Endodermal cell (in vitro differentiated cells): ENCODE results near the gene MB21D2. TPM values are rescaled to one million over a fixed set of nuclear protein-coding genes. Genes with fewer than 3 reads are reported as not detected.

ENCODE experiments used
- DNase-seq: peaks from one replicate; pipeline ENCODE4 v3.0.0-alpha.2; 2017
- H3K27ac ChIP-seq: 2 replicates; pipeline ENCODE4 v1.5.1; 2013; ENCODE audit warnings: mild to moderate bottlenecking, low read depth, low read length, moderate library complexity
- H3K27me3 ChIP-seq: 2 replicates; pipeline ENCODE4 v1.6.1; 2013; ENCODE audit warnings: mild to moderate bottlenecking, low read length, moderate library complexity; ENCODE audit not compliant: insufficient read depth, control insufficient read depth, poor library complexity, severe bottlenecking
- H3K36me3 ChIP-seq: 2 replicates; pipeline ENCODE4 v1.7.0; 2013; ENCODE audit warnings: mild to moderate bottlenecking, low read length, moderate library complexity; ENCODE audit not compliant: control insufficient read depth, insufficient read depth
- H3K4me1 ChIP-seq: one replicate; pipeline ENCODE4 v1.7.0; 2013; ENCODE audit warnings: low read length; ENCODE audit not compliant: control insufficient read depth, insufficient read depth
- H3K4me3 ChIP-seq: 2 replicates; pipeline ENCODE4 v1.5.1; 2013; ENCODE audit warnings: mild to moderate bottlenecking, low read length, moderate library complexity
- H3K9ac ChIP-seq: 2 replicates; pipeline ENCODE4 v1.6.1; 2013; ENCODE audit warnings: mild to moderate bottlenecking, low read length, moderate library complexity; ENCODE audit not compliant: poor library complexity, severe bottlenecking; ENCODE audit errors: extremely low read depth
- H3K9me3 ChIP-seq: 2 replicates; pipeline ENCODE4 v1.6.1; 2013; ENCODE audit warnings: mild to moderate bottlenecking, low read length, moderate library complexity; ENCODE audit not compliant: control insufficient read depth
- H3K27ac Mint-ChIP-seq: 2 replicates; pipeline ENCODE4 v1.8.0; 2020; ENCODE audit warnings: mixed read lengths
- H3K27me3 Mint-ChIP-seq: 2 replicates; pipeline ENCODE4 v1.8.0; 2021; ENCODE audit warnings: mild to moderate bottlenecking, mixed read lengths; ENCODE audit not compliant: insufficient read depth
- H3K36me3 Mint-ChIP-seq: 2 replicates; pipeline ENCODE4 v1.8.0; 2020; ENCODE audit warnings: low read depth, mixed read lengths
- H3K4me1 Mint-ChIP-seq: 2 replicates; pipeline ENCODE4 v1.8.0; 2020; ENCODE audit warnings: mixed read lengths
- H3K4me3 Mint-ChIP-seq: 2 replicates; pipeline ENCODE4 v1.8.0; 2020; ENCODE audit warnings: mild to moderate bottlenecking, moderate library complexity, mixed read lengths
- H3K9me3 Mint-ChIP-seq: 2 replicates; pipeline ENCODE4 v1.8.0; 2020; ENCODE audit warnings: mild to moderate bottlenecking, mixed read lengths
- CTCF ChIP-seq: fragments of 200-600 bp; sonication (generic); conservative IDR thresholded peaks from 2 replicates; pipeline ENCODE4 v1.5.0; 2021; ENCODE audit warnings: antibody characterized with exemption, mild to moderate bottlenecking
- WGBS, 2 experiments: methylation state at CpG; one replicate each; pipeline versions ENCODE4 v1.1.5 to v1.1.7; 2013; ENCODE audit warnings: missing lambda C conversion rate in 2 of 2, mixed read lengths in 1 of 2; ENCODE audit not compliant: insufficient coverage in 1 of 2, insufficient read length in 1 of 2; 5-methylcytosine and 5-hydroxymethylcytosine counted together
- total RNA-seq, 2 donors: library from RNA; stranded (reverse); fragmentation: NEBNext Ultra II Directional in 1 of 2; extraction: Animal tissue kit (Norgen Biotek cat#: 25700) in 1 of 2; gene quantifications; 2 replicates in 1 of 2; 3 replicates in 1 of 2; pipeline ENCODE4 v1.2.1, GENCODE V29; 2021

MB21D2 gene
- total RNA-seq, 2 donors from 2014 or later, result 5.7 to 6.9 TPM

DNA sequence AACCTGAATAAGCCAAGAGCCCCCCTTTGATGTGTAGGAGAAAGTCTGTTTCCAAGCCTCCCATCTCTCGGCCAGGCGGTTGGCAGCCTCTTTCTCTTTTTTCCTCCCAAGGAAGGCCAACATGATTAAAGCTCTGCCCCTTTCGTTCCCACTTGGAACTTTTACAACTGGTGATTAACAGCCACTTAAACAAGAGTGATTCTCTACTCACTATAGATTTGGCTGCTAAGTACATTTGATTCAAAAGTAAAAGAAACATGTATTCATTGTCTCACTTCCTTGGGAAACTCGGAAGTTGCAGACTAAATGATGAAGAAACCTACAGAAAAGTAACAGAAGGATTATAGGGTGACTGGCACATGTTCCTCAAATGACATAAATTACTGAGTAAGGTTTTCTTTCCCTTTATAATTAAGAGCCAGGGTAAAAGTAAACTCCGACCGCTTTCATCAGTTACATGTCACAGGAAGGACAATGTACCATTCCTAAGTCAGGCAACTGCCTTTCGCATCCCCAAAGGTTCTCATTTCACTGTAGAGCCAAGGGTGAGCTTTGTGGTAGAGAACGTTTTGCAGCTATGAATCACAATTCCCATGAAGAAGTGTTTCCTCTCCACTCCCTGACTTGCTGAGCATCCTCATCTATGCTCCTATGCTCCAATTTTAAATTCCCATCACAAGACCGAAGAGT is 72.7 kb downstream of the MB21D2 start:
- H3K9ac ChIP-seq, result no peak overlapping the region
- no peaks in the 10 kb centered on the region for H3K27me3 ChIP-seq
- H3K9me3 Mint-ChIP-seq, result no peaks in the 10 kb centered on the region
- no peaks in the 10 kb centered on the region for H3K4me1 ChIP-seq
- H3K27me3 Mint-ChIP-seq, result no peaks in the 10 kb centered on the region
- no peak overlapping the region for H3K27ac ChIP-seq
- peaks cover 16% of the 10 kb centered on the region for H3K4me1 Mint-ChIP-seq
- 91 to 93% methylated on average over 4 to 9 of the region's 9 CpGs for WGBS, 2 experiments
- no peak for TF ChIP-seq CTCF
- H3K36me3 Mint-ChIP-seq, result no peaks in the 10 kb centered on the region
- H3K9me3 ChIP-seq, result no peaks in the 10 kb centered on the region
- no peak overlapping the region for H3K27ac Mint-ChIP-seq
- H3K4me3 ChIP-seq, result no peak overlapping the region
- no peak for DNase-seq
- no peaks in the 10 kb centered on the region for H3K36me3 ChIP-seq
- H3K4me3 Mint-ChIP-seq, result no peak overlapping the region

- DNase-seq, result no peak
- no peaks in the 10 kb centered on the region for H3K9me3 ChIP-seq
- no peaks in the 10 kb centered on the region for H3K36me3 ChIP-seq
- no peak for TF ChIP-seq CTCF
- H3K27ac ChIP-seq, result no peak overlapping the region
- Mint-ChIP-seq H3K36me3 (no peaks in the 10 kb centered on the region), H3K27me3 (no peaks in the 10 kb centered on the region), H3K4me1 (peaks cover 16% of the 10 kb centered on the region), H3K4me3 (no peak overlapping the region), H3K9me3 (no peaks in the 10 kb centered on the region), H3K27ac (no peak overlapping the region)
- WGBS, 2 experiments, result 90% methylated on average over 2 of the region's 2 CpGs
- no peaks in the 10 kb centered on the region for H3K27me3 ChIP-seq
- no peak overlapping the region for H3K4me3 ChIP-seq
- no peaks in the 10 kb centered on the region for H3K4me1 ChIP-seq
- no peak overlapping the region for H3K9ac ChIP-seq
Measured at GRCh38 chr3:192844486-192844765, 73.2 kb downstream of the MB21D2 start.

DNA sequence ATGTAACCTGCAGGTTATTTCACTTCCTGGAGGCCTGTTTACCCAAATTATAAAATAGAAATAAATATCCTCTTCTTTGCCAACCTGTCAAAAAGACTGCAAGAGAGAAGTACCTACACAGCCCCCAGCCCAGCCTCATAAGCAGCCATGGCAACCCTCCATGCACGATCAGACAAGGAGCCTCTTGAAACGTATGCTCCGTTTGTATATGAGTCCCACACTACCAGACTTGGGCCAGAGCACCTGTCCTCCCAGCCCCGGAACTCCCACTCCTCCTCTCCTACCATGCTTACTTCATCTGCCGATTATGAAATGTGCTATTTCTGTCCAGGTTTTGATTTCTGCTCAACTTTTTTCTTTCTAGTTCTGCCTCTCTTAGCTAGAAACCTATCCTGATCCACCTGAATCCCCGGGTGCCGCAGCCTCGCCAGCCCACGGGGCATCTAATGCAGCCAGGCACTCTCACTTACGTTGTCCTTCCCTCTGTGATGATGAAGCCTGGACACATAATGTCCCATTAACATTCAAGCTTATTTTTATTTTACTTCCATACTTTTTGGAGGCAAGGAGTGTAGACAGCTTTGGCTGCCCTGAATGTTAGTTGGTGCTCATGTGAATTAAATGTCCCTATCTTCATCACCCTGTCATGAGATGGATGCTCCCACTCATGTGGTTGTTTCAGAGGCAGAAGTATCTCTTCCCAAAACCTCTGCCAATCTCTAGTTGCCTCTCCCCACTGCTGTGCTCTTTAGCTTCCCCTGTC is 73.8 kb downstream of the MB21D2 start:
- DNase-seq, result no peak
- no peak for TF ChIP-seq CTCF
- Histone ChIP-seq H3K4me1 (no peaks in the 10 kb centered on the region), H3K27me3 (no peaks in the 10 kb centered on the region), H3K36me3 (no peaks in the 10 kb centered on the region), H3K4me3 (no peak overlapping the region), H3K27ac (no peak overlapping the region), H3K9me3 (no peaks in the 10 kb centered on the region), H3K9ac (no peak overlapping the region)
- H3K27ac Mint-ChIP-seq, result no peak overlapping the region
- H3K27me3 Mint-ChIP-seq, result no peaks in the 10 kb centered on the region
- H3K36me3 Mint-ChIP-seq, result no peaks in the 10 kb centered on the region
- 92 to 99% methylated on average over 8 to 10 of the region's 10 CpGs for WGBS, 2 experiments
- H3K4me1 Mint-ChIP-seq, result peaks cover 16% of the 10 kb centered on the region
- no peak overlapping the region for H3K4me3 Mint-ChIP-seq
- no peaks in the 10 kb centered on the region for H3K9me3 Mint-ChIP-seq
